RWPE2 (cell line): ENCODE measurements around the gene LMO1.

Source experiments
- ATAC-seq: fragments of 200-7000 bp; cut with Tn5 transposase; 3 replicates; pipeline ENCODE4 v1.9.1; 2021; ENCODE audit warnings: low read depth
- DNase-seq: peaks from one replicate; pipeline ENCODE4 v3.0.0-alpha.2; 2020; ENCODE audit warnings: low spot score
- H3K27ac ChIP-seq: fragments of 450-650 bp; 2 replicates; pipeline ENCODE4 v1.5.1; 2017; ENCODE audit warnings: mild to moderate bottlenecking; ENCODE audit not compliant: poor library complexity, severe bottlenecking
- H3K27me3 ChIP-seq: fragments of 250-450 bp; sonication (Bioruptor Pico); 2 replicates; pipeline ENCODE4 v1.5.1; 2021; ENCODE audit warnings: mild to moderate bottlenecking, moderate library complexity; ENCODE audit not compliant: insufficient read depth, poor library complexity, severe bottlenecking
- H3K36me3 ChIP-seq: fragments of 250-450 bp; sonication (Bioruptor Pico); 2 replicates; pipeline ENCODE4 v1.5.1; 2020; ENCODE audit warnings: low read depth, mild to moderate bottlenecking, moderate library complexity
- H3K4me1 ChIP-seq: fragments of 250-450 bp; sonication (Bioruptor Pico); 2 replicates; pipeline ENCODE4 v1.5.1; 2021; ENCODE audit warnings: mild to moderate bottlenecking, moderate library complexity; ENCODE audit not compliant: insufficient read depth, poor library complexity, severe bottlenecking
- H3K4me3 ChIP-seq: fragments of 250-450 bp; sonication (Bioruptor Pico); 2 replicates; pipeline ENCODE4 v1.5.1; 2021; ENCODE audit warnings: mild to moderate bottlenecking, moderate library complexity; ENCODE audit not compliant: severe bottlenecking
- H3K9me3 ChIP-seq: fragments of 250-450 bp; sonication (Bioruptor Pico); 2 replicates; pipeline ENCODE4 v1.5.1; 2021; ENCODE audit warnings: mild to moderate bottlenecking, moderate library complexity; ENCODE audit not compliant: severe bottlenecking
- TF ChIP-seq, protein P1 (sequence below): fragments of 450-650 bp; IDR thresholded peaks from one replicate; pipeline ENCODE4 v1.5.1; 2017; ENCODE audit warnings: mild to moderate bottlenecking, moderate library complexity; ENCODE audit not compliant: poor library complexity, severe bottlenecking

The LMO1 gene

DNA sequence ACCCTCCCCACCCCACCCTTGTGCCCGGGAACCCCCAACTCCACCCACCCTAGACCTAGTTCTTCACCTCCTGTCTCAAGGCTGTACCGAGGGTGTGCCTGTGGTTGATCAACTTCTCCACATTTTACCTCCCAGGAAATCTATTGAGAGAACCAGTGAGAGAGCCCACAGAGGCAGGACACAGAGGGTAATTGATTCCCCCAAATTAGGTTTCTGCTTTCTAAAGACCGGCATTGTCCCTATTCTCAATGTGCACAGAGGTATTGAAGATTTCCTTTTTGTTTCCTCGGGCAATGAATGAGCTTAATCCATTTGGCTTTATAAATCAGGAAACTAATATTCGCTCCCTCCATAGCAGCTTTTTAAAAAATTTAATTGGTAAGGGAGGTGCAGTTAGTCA, 6.0 kb upstream of the LMO1 start:
- no peaks in the 10 kb centered on the region for H3K36me3 ChIP-seq
- H3K27ac ChIP-seq = no peak overlapping the region
- H3K9me3 ChIP-seq = no peaks in the 10 kb centered on the region
- TF ChIP-seq, protein P1, sequence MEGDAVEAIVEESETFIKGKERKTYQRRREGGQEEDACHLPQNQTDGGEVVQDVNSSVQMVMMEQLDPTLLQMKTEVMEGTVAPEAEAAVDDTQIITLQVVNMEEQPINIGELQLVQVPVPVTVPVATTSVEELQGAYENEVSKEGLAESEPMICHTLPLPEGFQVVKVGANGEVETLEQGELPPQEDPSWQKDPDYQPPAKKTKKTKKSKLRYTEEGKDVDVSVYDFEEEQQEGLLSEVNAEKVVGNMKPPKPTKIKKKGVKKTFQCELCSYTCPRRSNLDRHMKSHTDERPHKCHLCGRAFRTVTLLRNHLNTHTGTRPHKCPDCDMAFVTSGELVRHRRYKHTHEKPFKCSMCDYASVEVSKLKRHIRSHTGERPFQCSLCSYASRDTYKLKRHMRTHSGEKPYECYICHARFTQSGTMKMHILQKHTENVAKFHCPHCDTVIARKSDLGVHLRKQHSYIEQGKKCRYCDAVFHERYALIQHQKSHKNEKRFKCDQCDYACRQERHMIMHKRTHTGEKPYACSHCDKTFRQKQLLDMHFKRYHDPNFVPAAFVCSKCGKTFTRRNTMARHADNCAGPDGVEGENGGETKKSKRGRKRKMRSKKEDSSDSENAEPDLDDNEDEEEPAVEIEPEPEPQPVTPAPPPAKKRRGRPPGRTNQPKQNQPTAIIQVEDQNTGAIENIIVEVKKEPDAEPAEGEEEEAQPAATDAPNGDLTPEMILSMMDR = no peak
- ATAC-seq (no peak), DNase-seq (no peak)
- H3K4me1 ChIP-seq = no peaks in the 10 kb centered on the region
- H3K27me3 ChIP-seq = peaks cover 62% of the 10 kb centered on the region
- H3K4me3 ChIP-seq = no peak overlapping the region

DNA sequence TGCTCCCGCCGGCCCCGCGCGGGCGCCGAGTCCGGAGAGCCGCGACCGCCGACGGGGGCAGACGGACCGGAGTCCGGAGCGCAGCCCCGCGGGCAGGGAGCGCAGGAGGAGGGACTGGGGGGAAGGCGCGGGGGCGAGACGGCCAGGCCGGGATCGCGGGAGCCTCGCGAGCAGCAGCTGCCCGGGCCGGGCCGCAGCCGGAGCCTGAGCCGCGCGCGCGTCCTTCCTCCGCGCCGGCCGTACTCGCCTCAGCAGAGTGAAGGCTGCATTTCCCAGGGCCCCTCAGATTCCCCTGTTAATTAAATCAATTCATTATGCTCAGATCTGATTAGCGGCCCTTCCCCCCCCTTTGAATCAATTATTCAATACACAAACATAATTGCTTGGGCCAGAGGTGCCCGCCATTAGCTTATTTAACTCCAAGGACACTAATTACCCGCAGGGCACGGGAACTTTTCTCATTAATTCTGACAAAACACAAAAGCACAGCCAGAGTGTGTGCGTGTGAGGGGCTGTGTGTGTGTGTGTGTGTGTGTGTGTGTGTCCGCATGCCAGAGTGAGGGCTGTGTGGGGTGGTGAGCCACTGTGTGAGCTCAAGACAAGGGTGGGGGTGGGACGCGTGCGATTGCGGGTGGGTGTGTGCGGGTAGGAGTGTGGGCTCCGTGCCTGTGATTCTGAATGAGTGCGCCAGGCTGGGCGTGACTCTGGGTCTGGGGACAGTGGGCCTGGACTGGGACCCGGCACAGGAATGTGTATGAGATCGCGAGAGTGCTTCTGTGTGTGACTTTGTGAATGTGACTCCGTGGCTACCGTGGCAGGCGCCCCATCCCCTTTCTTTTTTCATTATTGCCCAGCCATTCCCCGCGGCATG, 5.1 kb upstream of the LMO1 start:
- DNase-seq (peak; percentile 31), ATAC-seq (peak; percentile 27; the same call in 2 of the 3 replicates)
- Histone ChIP-seq H3K27ac (no peak overlapping the region), H3K27me3 (peaks cover 67% of the 10 kb centered on the region), H3K9me3 (no peaks in the 10 kb centered on the region), H3K4me1 (no peaks in the 10 kb centered on the region), H3K4me3 (peak overlapping the region; percentile 31), H3K36me3 (no peaks in the 10 kb centered on the region)
- TF ChIP-seq, protein P1 = no peak

DNA sequence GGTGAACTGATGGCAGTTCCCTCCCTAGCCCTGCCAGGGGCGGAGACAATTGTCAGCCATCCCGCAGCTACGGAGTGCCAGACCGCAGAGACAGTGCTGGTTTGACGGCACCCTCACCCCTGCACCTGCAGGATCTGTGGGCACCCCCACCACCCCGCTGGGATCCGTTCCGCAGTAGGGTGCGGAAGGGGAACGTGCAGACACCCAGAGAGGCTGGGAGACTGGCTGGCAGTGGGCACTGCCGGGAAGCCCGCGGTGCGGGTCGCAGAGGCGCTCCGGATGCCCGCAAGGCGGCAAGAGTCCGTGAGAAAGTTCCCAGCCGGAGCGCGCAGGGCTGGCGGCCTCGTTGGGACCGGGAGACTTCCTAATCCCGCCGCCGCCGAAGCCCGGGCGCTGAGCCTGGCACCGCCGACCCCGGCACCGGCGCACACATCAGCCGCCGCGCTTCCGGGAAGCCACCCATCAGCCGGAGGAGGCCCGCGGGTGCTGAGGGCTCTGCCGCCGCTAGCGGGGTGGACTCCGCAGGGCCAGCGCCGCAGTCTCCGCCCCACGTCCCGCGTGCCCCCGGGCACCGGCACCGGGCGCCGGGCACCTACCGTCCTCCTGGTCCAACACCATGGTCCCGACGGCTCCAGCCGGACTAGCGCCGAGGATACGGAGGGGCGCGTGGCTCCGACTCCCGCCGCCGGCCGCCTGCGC, 4.3 kb upstream of the LMO1 start:
- H3K27ac ChIP-seq = no peak overlapping the region
- peaks cover 5% of the 10 kb centered on the region for H3K4me1 ChIP-seq
- DNase-seq (peak; percentile 50), ATAC-seq (peak; percentile 31)
- TF ChIP-seq, protein P1 = no peak
- peaks cover 72% of the 10 kb centered on the region for H3K27me3 ChIP-seq
- H3K9me3 ChIP-seq = no peaks in the 10 kb centered on the region
- no peaks in the 10 kb centered on the region for H3K36me3 ChIP-seq
- peak overlapping the region; percentile 31 for H3K4me3 ChIP-seq

DNA sequence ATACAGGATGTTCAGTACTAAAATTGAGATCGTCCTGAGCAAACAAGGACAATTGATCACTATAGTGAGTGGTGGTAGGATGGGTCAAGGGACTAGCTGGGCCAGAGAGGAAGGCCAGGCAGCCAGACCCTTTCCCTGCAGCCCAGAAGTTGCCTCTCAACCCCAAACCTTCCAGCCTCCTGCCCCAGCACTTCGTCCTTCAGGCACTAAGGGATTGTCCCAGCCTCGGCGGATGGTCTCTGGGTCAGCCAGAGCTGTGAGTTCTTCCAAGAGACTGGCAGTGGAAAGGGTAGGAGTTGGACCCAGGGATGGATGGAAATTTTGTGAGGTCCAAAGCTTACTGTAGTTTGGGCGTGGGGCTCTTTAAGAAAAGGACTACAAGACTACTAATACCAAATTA, 3.6 kb upstream of the LMO1 start:
- no peaks in the 10 kb centered on the region for H3K36me3 ChIP-seq
- peaks cover 5% of the 10 kb centered on the region for H3K4me1 ChIP-seq
- TF ChIP-seq, protein P1 = no peak
- peaks cover 76% of the 10 kb centered on the region for H3K27me3 ChIP-seq
- H3K4me3 ChIP-seq = no peak overlapping the region
- no peak overlapping the region for H3K27ac ChIP-seq
- ATAC-seq = no peak
- peak; percentile 28 for DNase-seq
- H3K9me3 ChIP-seq = no peaks in the 10 kb centered on the region
